Measurements from ENCODE around the gene C2orf81.
"Not testable (repeated sequence)": the region's sequence is repeated elsewhere in the genome, so short reads cannot be mapped to it uniquely, and the experiment has no call there.

The C2orf81 gene

DNA sequence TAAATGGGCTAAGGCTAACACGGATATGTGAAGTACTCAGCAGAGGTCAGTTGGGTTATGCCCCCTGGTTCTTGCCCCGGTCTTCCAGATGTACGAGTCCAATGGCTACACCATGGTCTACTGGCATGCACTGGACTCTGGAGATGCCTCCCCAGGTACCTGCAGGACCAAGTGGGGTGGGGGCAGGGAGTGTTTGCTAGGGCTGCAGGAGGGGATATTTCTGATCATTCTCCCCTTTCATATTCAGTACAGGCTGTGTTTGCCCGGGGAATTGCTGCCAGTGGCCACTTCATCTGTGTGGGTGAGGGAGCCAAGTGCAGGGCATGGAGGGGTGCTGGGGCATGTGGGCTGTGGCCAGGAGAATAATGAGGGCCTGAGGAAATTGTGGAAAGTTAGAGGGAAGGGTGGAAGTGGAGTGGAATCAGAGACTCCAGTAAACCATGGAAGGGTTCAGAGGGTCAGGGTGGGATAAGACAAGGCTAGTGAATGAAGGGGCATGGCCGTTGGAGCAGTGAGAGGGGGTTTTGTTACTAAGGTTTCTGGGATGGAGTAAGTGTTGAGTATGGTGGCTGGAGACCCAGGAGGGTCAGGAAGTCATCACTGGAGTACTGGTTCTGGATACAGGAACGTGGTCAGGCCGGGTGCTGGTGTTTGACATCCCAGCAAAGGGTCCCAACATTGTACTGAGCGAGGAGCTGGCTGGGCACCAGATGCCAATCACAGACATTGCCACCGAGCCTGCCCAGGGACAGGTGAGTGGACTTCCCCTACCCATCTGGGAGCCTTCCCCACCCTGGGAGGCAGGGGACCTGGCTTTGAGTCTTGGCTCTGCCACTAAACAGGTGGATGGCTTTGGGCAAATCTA is 2.0 kb upstream of the C2orf81 start:
- no peak for DNase-seq

DNA sequence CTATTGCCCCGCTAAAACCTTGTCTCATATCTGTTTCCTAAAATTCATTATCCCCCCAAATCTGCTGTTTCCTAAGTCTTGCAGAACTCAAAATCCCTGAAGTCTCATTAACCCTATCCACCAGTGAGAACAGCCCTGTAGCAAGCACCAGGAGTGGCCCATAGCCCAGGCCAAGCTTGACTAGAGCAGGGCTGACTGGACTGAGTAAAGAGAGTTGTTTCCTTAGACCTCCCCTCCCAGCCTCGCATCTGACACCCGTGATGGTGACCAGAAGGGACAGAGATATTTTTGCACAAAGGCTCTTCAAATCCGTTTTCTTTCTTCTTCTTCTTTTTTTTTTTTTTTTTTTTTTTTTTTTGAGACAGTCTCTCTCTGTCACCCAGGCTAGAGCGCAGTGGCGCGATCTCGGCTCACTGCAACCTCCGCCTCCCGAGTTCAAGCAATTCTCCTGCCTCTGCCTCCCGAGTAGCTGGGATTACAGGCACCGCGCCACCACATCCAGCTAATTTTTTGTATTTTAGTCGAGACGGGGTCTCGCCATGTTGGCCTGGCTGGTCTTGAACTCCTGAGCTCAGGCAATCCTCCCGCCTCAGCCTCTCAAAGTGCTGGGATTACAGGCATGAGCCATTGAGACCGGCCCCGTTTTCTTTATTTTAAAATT is 846 bp downstream of the C2orf81 start:
- not testable (repeated sequence) for DNase-seq

DNA sequence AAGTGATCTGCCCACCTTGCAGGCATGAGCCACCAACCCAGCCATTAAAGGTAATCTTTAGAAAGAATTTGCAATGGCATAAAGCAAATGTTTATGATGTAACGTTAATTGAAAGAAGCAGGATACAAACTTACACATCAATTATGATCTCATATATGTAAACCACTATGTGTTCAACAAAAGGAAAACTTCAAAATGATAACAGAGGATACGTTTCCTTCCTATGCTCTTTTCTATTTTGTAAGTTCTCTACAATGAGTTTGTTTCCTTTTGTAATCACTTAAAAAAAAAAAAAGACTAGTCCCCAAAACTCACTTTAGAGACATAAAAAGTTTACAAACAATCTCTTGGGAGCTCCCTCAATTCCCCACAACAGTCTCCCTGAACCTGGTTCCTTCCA is 1.4 kb downstream of the C2orf81 start:
- no peak for DNase-seq

DNA sequence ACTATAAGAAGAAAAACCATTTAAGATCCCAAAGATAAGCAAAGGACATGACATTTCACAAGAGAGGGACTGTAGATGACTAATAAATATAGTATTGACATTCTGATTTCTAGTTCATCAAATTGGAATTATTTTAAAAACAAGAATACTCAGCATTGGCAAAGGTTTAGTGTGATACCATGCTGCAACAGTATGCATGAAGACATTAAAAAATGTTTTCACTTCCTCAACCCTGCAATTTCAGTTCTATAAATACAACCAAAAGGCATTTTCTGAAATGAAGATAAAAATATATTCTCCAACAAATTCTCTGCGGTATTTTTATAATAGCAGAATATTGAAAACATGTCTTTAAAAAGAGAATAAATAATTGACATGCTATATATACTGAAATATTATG is 2.1 kb downstream of the C2orf81 start:
- DNase-seq = no peak

DNA sequence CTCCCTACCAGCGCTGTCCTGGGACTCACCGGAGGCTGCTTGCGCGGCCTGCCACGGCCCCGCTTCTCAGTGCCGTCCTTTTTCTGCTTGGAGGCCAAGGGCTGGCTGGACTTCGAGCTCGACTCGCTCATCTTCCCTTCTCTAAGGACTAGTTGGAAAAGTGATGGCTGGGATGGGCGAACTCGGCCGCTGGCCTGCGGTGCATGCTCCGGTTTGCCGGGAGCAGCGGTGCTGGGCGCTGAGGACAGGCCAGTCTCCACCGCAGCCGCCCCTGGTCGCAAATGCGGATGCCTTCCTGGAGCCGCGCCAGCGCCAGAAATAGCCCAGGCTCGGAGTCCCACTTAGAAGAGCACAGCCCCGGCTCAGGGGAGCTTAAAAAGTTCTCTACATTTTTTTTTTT is 3.1 kb downstream of the C2orf81 start:
- no peak for DNase-seq

DNA sequence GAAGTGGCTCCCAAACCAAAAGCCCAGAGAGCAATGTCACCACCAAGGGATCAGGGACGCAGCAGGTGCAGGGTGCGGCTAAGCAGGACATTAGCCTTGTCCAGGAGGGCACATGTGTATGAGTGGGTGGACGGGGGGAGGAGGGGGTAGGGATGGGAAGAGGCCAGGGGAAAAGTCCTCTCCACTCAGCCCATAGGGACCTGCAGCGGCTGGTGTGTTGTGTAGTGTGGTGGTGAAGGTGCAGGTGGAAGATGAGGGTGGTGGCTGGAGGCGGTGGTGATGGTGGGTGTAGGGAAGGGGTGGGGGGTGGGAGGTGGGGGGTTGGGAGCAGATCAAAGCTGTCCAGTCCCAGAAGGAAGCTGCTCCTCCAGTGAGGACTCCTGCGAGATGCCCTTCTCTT is 3.7 kb downstream of the C2orf81 start:
- no peak for DNase-seq

DNA sequence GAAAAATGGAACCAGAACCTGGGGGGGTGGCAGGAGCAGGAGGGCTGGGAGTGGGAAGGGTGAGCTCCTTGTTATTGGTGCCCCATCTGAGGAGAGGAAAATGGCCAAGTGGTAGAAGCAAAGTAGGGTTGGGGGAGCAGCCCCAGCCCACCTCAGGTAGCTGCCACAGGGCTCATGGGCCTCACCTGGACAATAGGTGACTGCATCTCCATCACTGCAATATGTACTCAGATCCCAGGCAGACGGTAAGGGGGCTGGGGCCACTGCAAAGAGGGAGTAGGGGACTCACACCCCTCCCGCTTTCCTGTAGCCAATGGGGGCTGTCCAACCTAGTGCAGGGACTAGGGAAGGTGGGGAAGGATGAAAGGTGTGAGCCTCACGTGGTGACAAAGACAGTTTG is 4.2 kb downstream of the C2orf81 start:
- DNase-seq = no peak

DNA sequence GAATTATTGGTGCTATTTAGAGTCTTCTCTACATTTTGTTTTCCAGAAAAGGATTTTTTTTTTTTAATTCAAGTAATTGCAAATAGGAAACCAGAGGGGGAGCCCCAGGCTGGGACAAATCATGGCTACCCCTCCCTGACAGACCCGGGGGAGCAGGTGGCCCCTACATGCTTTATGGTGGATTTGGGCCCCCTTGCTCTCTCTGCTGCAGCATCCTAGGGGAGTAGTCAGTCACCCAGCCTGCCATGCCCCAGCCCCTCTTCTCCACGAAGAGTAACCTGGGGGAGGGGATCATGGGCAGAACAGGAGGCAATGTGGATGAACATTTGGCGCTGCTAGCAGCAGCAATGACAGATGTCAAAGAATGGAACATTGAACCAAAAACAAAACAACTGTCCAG is 4.6 kb downstream of the C2orf81 start:
- DNase-seq = no peak

DNA sequence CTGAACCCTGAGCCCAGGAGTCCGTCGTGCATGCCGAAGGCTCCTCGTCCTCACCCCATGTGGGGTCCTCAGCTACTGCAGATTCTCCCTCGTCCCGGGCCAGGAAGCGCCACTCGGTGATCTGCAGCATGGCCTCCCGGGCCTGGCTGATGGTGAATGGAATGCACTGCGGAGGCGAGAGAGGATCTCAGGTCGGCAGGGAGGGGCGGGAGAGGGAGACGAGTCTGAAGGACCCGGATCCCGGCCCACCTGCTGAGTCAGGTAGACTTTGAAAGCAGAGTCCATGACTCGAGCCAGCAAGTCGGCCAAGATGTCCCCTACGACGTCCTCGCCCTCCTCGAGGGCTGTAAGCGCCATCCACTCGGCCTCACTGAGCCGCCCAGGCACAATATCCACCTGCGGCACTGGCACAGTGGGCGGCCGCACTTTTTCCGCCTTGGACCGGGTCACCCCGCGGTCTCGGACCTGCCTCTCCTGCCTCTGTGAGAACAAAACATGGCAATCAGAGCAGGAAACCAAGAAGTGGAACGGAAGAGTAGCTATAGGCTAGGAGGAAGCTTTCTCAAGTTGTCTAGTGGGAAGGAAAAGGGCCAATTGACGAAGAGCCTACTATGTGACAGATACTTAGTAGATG is 5.5 kb downstream of the C2orf81 start:
- no peak for DNase-seq

DNA sequence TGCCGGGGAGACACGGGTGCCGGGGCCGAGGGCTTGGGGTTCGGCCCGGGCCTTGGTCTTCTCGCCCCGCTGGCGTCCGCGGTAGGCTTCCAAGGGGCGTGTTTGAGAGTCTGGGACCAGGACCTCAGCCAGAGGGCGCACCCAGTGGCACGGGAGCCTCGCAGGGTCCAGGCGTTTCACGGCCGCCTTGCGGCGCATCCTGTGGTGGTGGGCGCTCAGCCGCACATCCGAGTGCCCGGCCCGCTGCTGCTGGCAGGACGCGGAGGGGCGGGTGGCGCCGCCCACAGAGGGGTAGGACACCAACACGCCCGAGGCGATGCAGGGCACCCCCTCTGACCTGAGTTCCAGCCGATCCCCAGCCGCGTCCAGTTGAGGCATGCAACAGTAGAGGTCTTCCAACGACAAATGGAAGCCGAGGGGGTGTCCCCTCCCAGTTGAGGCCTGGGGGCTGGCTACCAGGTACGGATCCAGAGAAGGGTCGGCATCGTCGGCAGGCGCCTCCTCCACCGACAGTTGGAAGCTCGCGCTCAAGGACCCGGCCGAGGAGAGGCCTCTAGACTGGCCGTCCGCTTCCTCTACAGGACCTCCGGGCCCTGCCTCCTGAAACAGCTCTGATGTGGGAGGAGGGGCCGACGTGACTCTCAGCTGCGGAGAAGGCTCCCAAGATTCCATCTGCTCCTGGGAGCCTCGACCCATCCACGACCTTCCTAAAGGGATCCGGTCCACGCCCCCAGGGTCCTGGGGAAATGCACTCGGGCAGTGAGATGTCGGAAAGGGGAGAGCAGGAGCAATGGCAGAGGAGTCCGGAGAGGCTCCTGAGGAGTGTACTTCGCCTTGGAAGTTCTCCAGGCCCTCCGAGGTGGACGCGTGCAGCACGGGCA is 6.3 kb downstream of the C2orf81 start:
- no peak for DNase-seq

DNA sequence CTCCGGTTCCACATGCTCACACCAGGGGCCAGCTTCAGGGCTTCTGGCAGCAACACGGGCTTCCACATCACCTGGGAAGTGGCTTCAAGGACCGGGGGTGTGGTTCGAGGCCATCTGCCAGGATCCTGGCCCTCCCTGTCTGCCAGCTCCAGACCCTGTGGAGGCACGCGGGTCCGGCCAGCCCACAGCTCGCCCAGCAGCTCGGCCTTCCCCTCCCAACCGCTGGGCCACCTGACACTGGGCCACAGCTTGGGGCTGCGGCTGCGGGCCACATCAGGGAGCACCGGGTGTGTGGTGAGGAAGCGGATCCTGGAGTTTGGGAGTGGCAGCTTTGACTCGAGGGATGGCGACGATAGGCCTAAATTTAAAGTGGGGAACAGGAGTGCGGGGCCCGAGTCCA is 7.0 kb downstream of the C2orf81 start:
- DNase-seq = no peak

DNA sequence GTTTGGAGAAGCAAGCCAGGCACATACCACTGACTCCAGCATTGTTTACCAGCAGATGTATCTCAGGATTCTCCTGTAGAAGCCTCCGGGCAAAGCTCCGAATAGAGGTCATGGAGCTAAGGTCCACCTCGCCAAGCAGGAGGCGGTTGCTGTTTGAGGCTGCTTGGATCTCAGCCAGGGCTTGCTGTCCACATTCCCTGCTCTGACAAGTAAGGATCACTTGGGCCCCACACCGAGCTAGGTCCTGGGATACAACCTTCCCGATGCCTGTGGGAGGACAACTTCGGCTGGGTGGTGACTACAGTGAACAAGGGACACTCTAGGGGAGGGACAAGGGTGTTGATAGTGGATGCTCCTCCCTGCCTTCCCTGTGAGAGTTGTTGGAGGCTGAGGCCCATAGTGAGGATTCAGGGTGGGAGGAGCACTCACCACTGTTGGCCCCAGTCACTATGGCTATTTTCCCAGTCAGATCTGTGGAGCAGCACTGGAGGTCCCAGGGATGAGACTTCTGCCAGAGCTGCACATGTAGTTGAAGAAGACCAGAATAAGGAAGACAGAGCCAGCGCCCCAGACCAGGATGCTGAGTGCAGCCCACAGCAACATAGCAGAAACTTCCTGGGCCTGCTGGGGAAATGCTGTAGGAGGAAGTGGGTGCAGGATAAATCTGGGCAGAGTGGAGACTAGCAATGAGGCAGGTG is 8.3 kb downstream of the C2orf81 start:
- DNase-seq = no peak

DNA sequence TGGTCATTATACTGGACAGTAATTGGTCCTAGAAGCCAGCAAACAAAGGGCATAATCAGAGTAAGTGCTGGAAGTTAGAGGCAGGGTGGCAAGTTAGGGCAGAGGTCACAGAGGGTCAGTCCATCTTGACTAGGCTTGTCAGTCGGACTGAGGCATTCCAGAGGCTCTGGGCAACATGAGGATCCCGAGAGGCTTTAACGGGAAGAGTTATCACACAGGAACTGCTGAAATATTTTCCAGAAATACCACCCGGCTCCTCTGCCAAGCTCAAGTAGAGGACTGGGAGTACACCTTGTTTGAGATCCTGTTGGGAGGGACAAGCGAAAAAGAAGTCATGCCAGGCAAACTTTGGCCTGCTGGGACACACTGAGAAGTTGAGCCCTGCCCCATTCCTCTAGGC is 13.7 kb downstream of the C2orf81 start:
- no peak for DNase-seq

DNA sequence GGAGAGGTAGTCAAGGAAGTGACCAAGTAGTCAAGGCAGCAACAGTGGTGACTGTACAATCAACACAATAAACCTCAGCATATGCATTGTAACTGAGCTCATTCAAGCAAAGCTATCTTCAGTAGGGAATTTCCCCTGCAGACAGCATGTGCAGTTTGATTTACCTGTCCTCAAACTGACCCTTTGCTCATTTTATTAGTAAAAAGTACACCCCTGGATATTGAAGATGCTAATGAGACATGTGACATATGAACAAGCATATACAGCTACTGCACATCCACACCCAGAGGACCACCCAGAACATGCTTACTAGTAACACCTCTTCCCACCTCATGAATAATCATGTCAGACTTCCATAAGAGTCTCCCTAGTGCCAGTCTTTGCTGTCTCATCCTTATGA is 15.4 kb downstream of the C2orf81 start:
- no peak for DNase-seq

DNA sequence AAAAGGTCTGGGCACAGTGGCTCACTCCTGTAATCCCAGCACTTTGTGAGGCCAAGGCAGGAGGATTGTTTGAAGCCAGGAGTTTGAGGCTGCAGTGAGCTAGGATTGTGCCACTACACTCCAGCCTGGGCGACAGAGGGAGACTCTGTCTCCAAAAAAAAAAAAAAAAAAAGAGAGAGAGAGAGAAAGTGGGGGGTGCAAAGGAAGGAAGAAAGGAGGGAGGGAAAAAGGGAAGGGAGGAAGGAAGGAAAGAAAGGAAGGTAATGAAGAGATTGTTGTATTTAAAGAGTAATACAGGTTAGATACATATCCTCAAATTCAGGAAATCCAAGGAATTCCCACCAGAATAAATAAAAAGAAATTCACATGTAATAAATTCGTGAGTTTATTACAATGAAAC is 19.5 kb downstream of the C2orf81 start:
- no peak for DNase-seq

DNA sequence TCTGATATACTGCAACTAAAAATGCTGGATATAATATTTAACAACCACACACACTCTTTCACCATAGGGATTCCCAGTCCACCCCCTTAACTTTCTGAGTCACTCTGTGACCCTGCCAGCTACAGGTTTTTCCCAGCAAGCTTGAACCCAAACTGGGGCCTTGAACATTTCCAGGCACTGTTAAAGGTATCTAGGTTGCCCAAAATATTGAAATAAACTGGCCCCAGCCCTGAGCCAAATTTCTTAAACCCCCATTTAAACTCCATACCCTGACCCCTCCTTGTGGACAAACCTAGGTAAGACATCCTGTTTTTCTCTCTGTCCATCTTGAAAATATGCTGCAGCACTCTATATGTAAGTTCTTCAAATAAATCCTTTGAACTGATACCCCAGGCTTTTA is 21.6 kb downstream of the C2orf81 start:
- DNase-seq = no peak

DNA sequence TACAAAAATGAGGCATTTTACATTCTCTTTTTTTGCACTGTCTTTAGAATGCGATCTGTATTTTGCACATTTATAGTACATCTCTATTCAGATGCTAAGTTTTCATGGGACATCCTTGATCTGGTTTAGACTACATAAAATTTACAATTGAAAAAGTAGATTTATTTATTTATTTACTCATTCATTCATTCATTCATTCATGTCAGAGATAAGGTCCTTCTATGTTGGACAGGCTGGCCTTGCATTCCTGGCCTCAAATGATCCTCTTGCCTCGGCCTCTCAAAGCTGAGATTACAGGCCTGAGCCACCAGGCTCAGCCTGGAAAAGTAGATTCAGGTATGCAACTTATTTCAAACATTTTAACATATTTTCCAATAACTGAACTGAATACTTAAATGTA is 25.3 kb downstream of the C2orf81 start:
- DNase-seq = no peak

DNA sequence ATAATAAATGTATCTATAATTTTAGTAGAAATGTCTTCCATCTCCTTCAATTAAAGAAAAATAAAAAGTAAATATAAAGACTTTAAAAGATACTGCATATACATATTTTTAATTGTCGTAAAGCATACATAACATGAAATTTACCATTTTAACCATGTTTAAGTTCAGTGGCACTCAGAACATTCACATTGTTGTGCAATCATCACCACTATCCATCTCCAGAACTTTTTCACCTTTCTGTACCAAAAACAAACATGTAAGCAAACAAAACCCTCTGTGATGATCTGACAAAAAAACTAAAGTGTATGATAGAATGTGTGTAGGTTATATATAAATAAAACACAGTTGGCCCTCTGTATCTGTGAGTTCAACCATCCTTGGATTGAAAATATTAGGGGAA is 27.9 kb downstream of the C2orf81 start:
- DNase-seq = no peak

DNA sequence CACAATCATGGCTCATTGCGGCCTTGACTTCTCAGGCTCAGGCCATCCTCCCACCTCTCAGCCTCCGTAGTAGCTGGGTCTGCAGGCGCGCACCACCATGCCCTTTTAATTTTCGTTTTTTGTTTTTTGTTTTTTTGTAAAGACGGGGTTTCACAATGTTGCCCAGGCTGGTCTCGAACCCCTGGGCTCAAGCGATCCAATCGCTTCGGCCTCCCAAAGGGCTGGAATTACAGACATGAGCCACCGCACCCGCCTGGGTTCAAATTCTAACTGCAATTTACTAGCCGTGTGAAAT is 29.0 kb downstream of the C2orf81 start:
- no peak for DNase-seq

DNA sequence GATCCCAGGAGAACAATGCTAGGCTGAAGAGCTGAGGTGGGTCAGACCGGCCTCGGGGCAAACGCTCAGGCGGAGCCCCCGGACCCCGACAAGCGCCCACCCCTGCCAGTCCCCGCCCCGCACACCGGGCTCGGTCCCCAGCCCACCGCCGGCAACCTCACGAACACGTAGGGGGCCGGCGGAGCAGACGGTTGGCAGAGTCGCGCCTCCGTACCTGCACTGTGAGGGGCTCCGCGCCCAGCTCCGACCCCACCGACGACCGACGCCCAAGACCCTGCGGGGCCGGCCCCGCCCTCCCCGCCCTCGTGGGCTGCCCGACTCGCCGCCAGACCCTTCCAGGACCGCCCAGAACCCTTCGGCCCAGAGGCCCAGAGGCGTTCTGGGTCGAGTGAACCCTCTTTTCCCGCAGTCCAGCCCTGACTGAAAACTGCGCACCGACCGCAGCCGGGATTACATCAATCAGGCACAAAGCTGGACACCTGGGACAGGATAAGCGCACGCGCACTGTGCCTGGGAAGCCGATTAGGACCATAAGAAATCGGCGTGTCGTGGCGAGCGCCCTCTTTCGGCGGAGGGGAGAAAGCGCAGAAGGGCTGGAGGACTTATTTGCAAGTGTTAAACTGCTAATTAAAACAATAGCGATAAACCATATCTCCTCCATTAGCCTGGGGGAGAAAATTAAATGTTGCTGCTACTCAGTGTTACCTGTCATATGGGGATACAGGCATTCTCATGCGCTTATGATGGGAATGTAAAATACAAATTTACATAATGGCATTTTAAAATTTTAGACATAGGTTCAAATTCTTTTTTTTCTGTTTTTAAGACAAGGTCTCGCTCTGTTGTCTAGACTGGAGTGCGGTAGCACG is 29.6 kb downstream of the C2orf81 start:
- peak; percentile 90 to 96 (median 92) for DNase-seq

DNA sequence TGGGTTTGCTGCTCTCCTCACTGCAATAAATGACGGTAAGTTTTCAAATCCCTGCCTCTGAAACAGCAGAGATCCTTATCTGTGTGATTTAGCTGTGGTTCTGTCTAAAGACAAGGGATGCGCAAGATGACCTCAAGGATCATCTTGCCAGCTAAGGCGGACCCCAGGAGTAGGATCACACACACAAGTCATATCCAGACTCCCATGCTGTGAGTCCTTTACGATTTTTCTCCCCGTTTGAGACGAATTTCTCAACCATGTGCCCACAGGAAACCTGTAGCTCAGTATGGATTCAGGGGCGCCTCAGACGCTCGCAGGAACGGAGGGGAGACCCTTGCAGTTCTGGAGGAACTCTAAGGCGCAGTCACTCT is 30.2 kb downstream of the C2orf81 start:
- DNase-seq = no peak

DNA sequence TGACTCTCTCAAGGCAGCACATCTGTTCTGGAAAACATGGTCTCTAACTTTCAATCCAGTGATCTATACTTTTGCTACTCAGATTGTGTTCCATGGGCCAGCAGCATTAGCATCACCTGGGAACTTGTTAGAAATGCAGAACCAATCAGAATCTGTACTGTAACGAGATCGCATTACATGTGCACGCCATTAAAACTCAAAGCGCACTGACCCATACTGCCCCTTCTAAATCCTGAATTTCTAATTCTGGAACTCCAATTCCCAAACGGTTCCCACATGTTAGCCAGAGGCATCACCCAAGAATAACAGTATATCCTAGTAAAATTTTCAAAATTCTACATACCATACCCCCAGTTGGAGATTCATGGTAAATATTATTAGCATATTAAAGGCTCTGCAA is 30.8 kb downstream of the C2orf81 start:
- DNase-seq = no peak

Data from activated CD4-positive, CD25-positive, alpha-beta regulatory T cell (primary cell).